Activated CD8-positive, alpha-beta T cell treated with anti-CD3 and anti-CD28 coated beads for 36 hours (primary cell): ENCODE results near the gene IGFLR1. TPM values are rescaled to one million over a fixed set of nuclear protein-coding genes. Genes with fewer than 3 reads are reported as not detected.

Experiments
- ATAC-seq: fragments of 200-7000 bp; cut with Tn5 transposase; one replicate; pipeline ENCODE4 v1.10.0; 2021; ENCODE audit warnings: mild to moderate bottlenecking, moderate library complexity
- CTCF ChIA-PET: fragments of 350-600 bp; sonication (Branson Sonifier 250); formaldehyde crosslinking; loops from one replicate; lab custom pipeline; 2021; ENCODE audit warnings: antibody characterized with exemption; lab: Charles Lee
- POLR2A ChIA-PET: fragments of 350-600 bp; sonication (Branson Sonifier 250); formaldehyde crosslinking; loops from one replicate; lab custom pipeline; 2021; ENCODE audit warnings: antibody characterized with exemption; lab: Charles Lee
- DNase-seq: peaks from one replicate; pipeline ENCODE4 v3.0.0-alpha.2; 2020
- H3K27ac Mint-ChIP-seq: one replicate; pipeline ENCODE4 v1.8.0; 2021; ENCODE audit warnings: mild to moderate bottlenecking, mixed read lengths
- H3K27me3 Mint-ChIP-seq: one replicate; pipeline ENCODE4 v1.8.0; 2021; ENCODE audit warnings: mixed read lengths
- H3K36me3 Mint-ChIP-seq: one replicate; pipeline ENCODE4 v1.8.0; 2021; ENCODE audit warnings: low read depth, mixed read lengths
- H3K4me1 Mint-ChIP-seq: one replicate; pipeline ENCODE4 v1.8.0; 2021; ENCODE audit warnings: low read depth, mixed read lengths
- H3K4me3 Mint-ChIP-seq: one replicate; pipeline ENCODE4 v1.8.0; 2021; ENCODE audit warnings: mild to moderate bottlenecking, moderate library complexity, mixed read lengths
- H3K9me3 Mint-ChIP-seq: one replicate; pipeline ENCODE4 v1.8.0; 2021; ENCODE audit warnings: mixed read lengths
- CTCF ChIP-seq: fragments of 200-600 bp; IDR thresholded peaks from one replicate; pipeline ENCODE4 v1.8.0; 2022; ENCODE audit warnings: antibody characterized with exemption, mild to moderate bottlenecking
- intact Hi-C: fragments of 100-400 bp; cut with micrococcal nuclease; formaldehyde crosslinking; loops from one replicate; pipeline ENCODE4 v1.10.0; 2022
- total RNA-seq, 2 experiments: library from RNA; stranded (reverse); gene quantifications; one replicate each; pipeline ENCODE4 v1.2.3, GENCODE V29; 2021

Gene IGFLR1
- total RNA-seq, 2 experiments from 2014 or later: 140 to 143 TPM

GRCh38 chr19:35719402-35720162 lies 22.7 kb downstream of the IGFLR1 start:
- CTCF ChIA-PET: interaction anchor here (0.6 to 1.8 kb wide), 6 partner anchors 17 to 27 kb away, joined by 3 to 10 read pairs (median 4); no protein-coding TSS in a partner anchor
- DNase-seq (peak; percentile 33), ATAC-seq (no peak)
- Mint-ChIP-seq H3K4me3 (peak overlapping the region; percentile 94), H3K9me3 (no peaks in the 10 kb centered on the region), H3K36me3 (peaks cover 82% of the 10 kb centered on the region), H3K27me3 (no peaks in the 10 kb centered on the region), H3K27ac (peak overlapping the region; percentile 94), H3K4me1 (peaks cover 29% of the 10 kb centered on the region)
- intact Hi-C loops: loop anchor here (10.0 kb wide), 1 partner anchor 215 kb away; the partner anchor contains the start of gene LRFN3
- POLR2A ChIA-PET: interaction anchor here (1.0 to 9.5 kb wide), 14 partner anchors 9 to 71 kb away, joined by 3 to 105 read pairs (median 8); partner anchors contain the start of genes COX6B1, IGFLR1, LIN37 and ZBTB32
- no peak for TF ChIP-seq CTCF

- ChIA-PET CTCF (interaction anchor here (0.9 to 1.8 kb wide), 5 partner anchors 16 to 26 kb away, joined by 4 to 10 read pairs (median 5); no protein-coding TSS in a partner anchor), POLR2A (interaction anchor here (0.7 to 9.5 kb wide), 16 partner anchors 10 to 164 kb away, joined by 3 to 105 read pairs (median 4); partner anchors contain the start of genes COX6B1, IGFLR1, LIN37 and PSENEN)
- ATAC-seq: no peak
- peak; percentile 82 for DNase-seq
- H3K9me3 Mint-ChIP-seq: no peaks in the 10 kb centered on the region
- peak overlapping the region; percentile 94 for H3K4me3 Mint-ChIP-seq
- TF ChIP-seq CTCF: no peak
- H3K36me3 Mint-ChIP-seq: peaks cover 85% of the 10 kb centered on the region
- peaks cover 29% of the 10 kb centered on the region for H3K4me1 Mint-ChIP-seq
- intact Hi-C loops: loop anchor here (10.0 kb wide), 1 partner anchor 216 kb away; the partner anchor contains the start of gene LRFN3
- no peaks in the 10 kb centered on the region for H3K27me3 Mint-ChIP-seq
- peak overlapping the region; percentile 94 for H3K27ac Mint-ChIP-seq
These were observed 23.8 kb downstream of the IGFLR1 start for GRCh38 chr19:35718345-35719041.

GRCh38 chr19:35717665-35718344 lies 24.4 kb downstream of the IGFLR1 start, which contains the start of gene KMT2B:
KMT2B (plus strand) TSS chr19:35718003; CDS start chr19:35718019, 16 bp downstream.
- TF ChIP-seq CTCF: no peak
- intact Hi-C loops: loop anchor here (2.0 to 10.0 kb wide), 2 partner anchors 15 to 217 kb away; partner anchors contain the start of gene LRFN3
- Mint-ChIP-seq H3K27ac (peak within 1 kb of the TSS; percentile 100), H3K36me3 (peaks cover 82% of the 10 kb centered on the region), H3K9me3 (no peaks in the 10 kb centered on the region), H3K4me1 (peaks cover 29% of the 10 kb centered on the region), H3K27me3 (no peaks in the 10 kb centered on the region), H3K4me3 (peak within 1 kb of the TSS; percentile 94)
- ChIA-PET POLR2A (interaction anchor here (0.6 to 9.5 kb wide), 14 partner anchors 10 to 165 kb away, joined by 3 to 105 read pairs (median 6); partner anchors contain the start of genes COX6B1, IGFLR1, LIN37 and PSENEN), CTCF (interaction anchor here (1.2 to 1.8 kb wide), 3 partner anchors 21 to 25 kb away, joined by 5 to 10 read pairs (median 6); no protein-coding TSS in a partner anchor)
- no peak for DNase-seq
- ATAC-seq: peak; percentile 0

- DNase-seq (peak; percentile 97), ATAC-seq (peak; percentile 62)
- CTCF ChIA-PET: interaction anchor here (1.8 kb wide), 1 partner anchor 22 kb away, joined by 10 read pairs; no protein-coding TSS in a partner anchor
- intact Hi-C loops: loop anchor here (2.0 to 10.0 kb wide), 2 partner anchors 14 to 218 kb away; partner anchors contain the start of gene LRFN3
- no peaks in the 10 kb centered on the region for H3K27me3 Mint-ChIP-seq
- peaks cover 74% of the 10 kb centered on the region for H3K36me3 Mint-ChIP-seq
- POLR2A ChIA-PET: interaction anchor here (0.6 to 9.5 kb wide), 11 partner anchors 11 to 69 kb away, joined by 3 to 215 read pairs (median 19); partner anchors contain the start of genes COX6B1, IGFLR1, LIN37 and PSENEN
- H3K4me3 Mint-ChIP-seq: peak overlapping the region; percentile 83
- H3K27ac Mint-ChIP-seq: peak overlapping the region; percentile 100
- H3K4me1 Mint-ChIP-seq: peaks cover 30% of the 10 kb centered on the region
- peak; percentile 91 for TF ChIP-seq CTCF
- no peaks in the 10 kb centered on the region for H3K9me3 Mint-ChIP-seq
These were observed 25.2 kb downstream of the IGFLR1 start for GRCh38 chr19:35716801-35717664.
